ENCODE measurements around the gene COX5A.
A peak's percentile ranks its signal among the peaks of the same experiment; 100 is the strongest.
"Not testable (repeated sequence)": the region's sequence is repeated elsewhere in the genome, so short reads cannot be mapped to it uniquely, and the experiment has no call there.

The COX5A gene

GRCh38 chr15:74904190-74904805 lies 33.6 kb downstream of the COX5A start:
- H3K36me3 ChIP-seq (ENCODE audit: control insufficient read depth in 1 of 2, insufficient read depth in 2 of 2, low read length in 2 of 2): peaks cover 35 to 49% of the 10 kb centered on the region in 2 donors

GRCh38 chr15:74903676-74904075 lies 34.2 kb downstream of the COX5A start:
- no peak overlapping the region for H3K27ac ChIP-seq (ENCODE audit: low read depth, low read length)
- no peak overlapping the region for H3K4me3 ChIP-seq (ENCODE audit: low read depth in 1 of 2, low read length in 2 of 2)
- H3K4me1 ChIP-seq (ENCODE audit: control insufficient read depth in 1 of 2, insufficient read depth in 2 of 2, low read length in 2 of 2): peaks cover 25 to 26% of the 10 kb centered on the region in 2 donors
- H3K27me3 ChIP-seq (ENCODE audit: control insufficient read depth in 1 of 2, insufficient read depth in 2 of 2, low read length in 2 of 2): no peaks in the 10 kb centered on the region
- no peaks in the 10 kb centered on the region for H3K9me3 ChIP-seq (ENCODE audit: control insufficient read depth in 1 of 2, low read length in 2 of 2)
- H3K36me3 ChIP-seq (ENCODE audit: control insufficient read depth in 1 of 2, insufficient read depth in 2 of 2, low read length in 2 of 2): peaks cover 35 to 55% of the 10 kb centered on the region in 2 donors
- H3K9ac ChIP-seq (ENCODE audit: low read depth in 1 of 2, low read length in 2 of 2): no peak overlapping the region

More at GRCh38 chr15:74904190-74904805, 33.6 kb downstream of the COX5A start:
- Histone ChIP-seq H3K27ac (ENCODE audit: low read depth, low read length) (no peak overlapping the region), H3K4me1 (ENCODE audit: control insufficient read depth in 1 of 2, insufficient read depth in 2 of 2, low read length in 2 of 2) (peaks cover 25 to 26% of the 10 kb centered on the region in 2 donors), H3K9ac (ENCODE audit: low read depth in 1 of 2, low read length in 2 of 2) (no peak overlapping the region), H3K27me3 (ENCODE audit: control insufficient read depth in 1 of 2, insufficient read depth in 2 of 2, low read length in 2 of 2) (no peaks in the 10 kb centered on the region), H3K4me3 (ENCODE audit: low read depth in 1 of 2, low read length in 2 of 2) (no peak overlapping the region), H3K9me3 (ENCODE audit: control insufficient read depth in 1 of 2, low read length in 2 of 2) (no peaks in the 10 kb centered on the region)

- H3K36me3 ChIP-seq (ENCODE audit: control insufficient read depth in 1 of 2, insufficient read depth in 2 of 2, low read length in 2 of 2): peaks cover 35 to 57% of the 10 kb centered on the region in 2 donors
- no peaks in the 10 kb centered on the region for H3K9me3 ChIP-seq (ENCODE audit: control insufficient read depth in 1 of 2, low read length in 2 of 2)
- H3K27ac ChIP-seq (ENCODE audit: low read depth, low read length): no peak overlapping the region
- H3K4me1 ChIP-seq (ENCODE audit: control insufficient read depth in 1 of 2, insufficient read depth in 2 of 2, low read length in 2 of 2): peaks cover 23 to 25% of the 10 kb centered on the region in 2 donors
- H3K4me3 ChIP-seq (ENCODE audit: low read depth in 1 of 2, low read length in 2 of 2): no peak overlapping the region
- H3K27me3 ChIP-seq (ENCODE audit: control insufficient read depth in 1 of 2, insufficient read depth in 2 of 2, low read length in 2 of 2): no peaks in the 10 kb centered on the region
- peak overlapping the region in 1 of 2 donors; percentile 1 for H3K9ac ChIP-seq (ENCODE audit: low read depth in 1 of 2, low read length in 2 of 2)
These were observed 35.4 kb downstream of the COX5A start for GRCh38 chr15:74902295-74903075.

- Histone ChIP-seq H3K9ac (ENCODE audit: low read depth in 1 of 2, low read length in 2 of 2) (peak overlapping the region in 1 of 2 donors; percentile 35), H3K4me3 (ENCODE audit: low read depth in 1 of 2, low read length in 2 of 2) (no peak overlapping the region), H3K9me3 (ENCODE audit: control insufficient read depth in 1 of 2, low read length in 2 of 2) (no peaks in the 10 kb centered on the region), H3K27ac (ENCODE audit: low read depth, low read length) (no peak overlapping the region), H3K36me3 (ENCODE audit: control insufficient read depth in 1 of 2, insufficient read depth in 2 of 2, low read length in 2 of 2) (peaks cover 38 to 65% of the 10 kb centered on the region in 2 donors), H3K4me1 (ENCODE audit: control insufficient read depth in 1 of 2, insufficient read depth in 2 of 2, low read length in 2 of 2) (peaks cover 20% of the 10 kb centered on the region in 2 donors), H3K27me3 (ENCODE audit: control insufficient read depth in 1 of 2, insufficient read depth in 2 of 2, low read length in 2 of 2) (no peaks in the 10 kb centered on the region)
These were observed 36.2 kb downstream of the COX5A start for GRCh38 chr15:74901612-74902063.

GRCh38 chr15:74897300-74897701 lies 40.6 kb downstream of the COX5A start:
- H3K9me3 ChIP-seq (ENCODE audit: control insufficient read depth in 1 of 2, low read length in 2 of 2): no peaks in the 10 kb centered on the region
- H3K4me1 ChIP-seq (ENCODE audit: control insufficient read depth in 1 of 2, insufficient read depth in 2 of 2, low read length in 2 of 2): peaks cover 18 to 23% of the 10 kb centered on the region in 2 donors
- no peaks in the 10 kb centered on the region for H3K27me3 ChIP-seq (ENCODE audit: control insufficient read depth in 1 of 2, insufficient read depth in 2 of 2, low read length in 2 of 2)
- no peak overlapping the region for H3K9ac ChIP-seq (ENCODE audit: low read depth in 1 of 2, low read length in 2 of 2)
- no peak overlapping the region for H3K4me3 ChIP-seq (ENCODE audit: low read depth in 1 of 2, low read length in 2 of 2)
- H3K27ac ChIP-seq (ENCODE audit: low read depth, low read length): no peak overlapping the region
- H3K36me3 ChIP-seq (ENCODE audit: control insufficient read depth in 1 of 2, insufficient read depth in 2 of 2, low read length in 2 of 2): peaks cover 29 to 66% of the 10 kb centered on the region in 2 donors

- Histone ChIP-seq H3K4me3 (ENCODE audit: low read depth in 1 of 2, low read length in 2 of 2) (no peak overlapping the region), H3K9ac (ENCODE audit: low read depth in 1 of 2, low read length in 2 of 2) (no peak overlapping the region), H3K27me3 (ENCODE audit: control insufficient read depth in 1 of 2, insufficient read depth in 2 of 2, low read length in 2 of 2) (no peaks in the 10 kb centered on the region), H3K36me3 (ENCODE audit: control insufficient read depth in 1 of 2, insufficient read depth in 2 of 2, low read length in 2 of 2) (peaks cover 22 to 64% of the 10 kb centered on the region in 2 donors), H3K4me1 (ENCODE audit: control insufficient read depth in 1 of 2, insufficient read depth in 2 of 2, low read length in 2 of 2) (peaks cover 21 to 22% of the 10 kb centered on the region in 2 donors), H3K9me3 (ENCODE audit: control insufficient read depth in 1 of 2, low read length in 2 of 2) (no peaks in the 10 kb centered on the region), H3K27ac (ENCODE audit: low read depth, low read length) (no peak overlapping the region)
These were observed 41.6 kb downstream of the COX5A start for GRCh38 chr15:74896316-74896715.

- no peak overlapping the region for H3K9ac ChIP-seq (ENCODE audit: low read depth in 1 of 2, low read length in 2 of 2)
- H3K4me1 ChIP-seq (ENCODE audit: control insufficient read depth in 1 of 2, insufficient read depth in 2 of 2, low read length in 2 of 2): peaks cover 23 to 26% of the 10 kb centered on the region in 2 donors
- H3K4me3 ChIP-seq (ENCODE audit: low read depth in 1 of 2, low read length in 2 of 2): no peak overlapping the region
- H3K27me3 ChIP-seq (ENCODE audit: control insufficient read depth in 1 of 2, insufficient read depth in 2 of 2, low read length in 2 of 2): no peaks in the 10 kb centered on the region
- no peak overlapping the region for H3K27ac ChIP-seq (ENCODE audit: low read depth, low read length)
- no peaks in the 10 kb centered on the region for H3K9me3 ChIP-seq (ENCODE audit: control insufficient read depth in 1 of 2, low read length in 2 of 2)
- peaks cover 17 to 60% of the 10 kb centered on the region in 2 donors for H3K36me3 ChIP-seq (ENCODE audit: control insufficient read depth in 1 of 2, insufficient read depth in 2 of 2, low read length in 2 of 2)
These were observed 42.0 kb downstream of the COX5A start for GRCh38 chr15:74895830-74896229.

GRCh38 chr15:74894383-74894782 lies 43.5 kb downstream of the COX5A start:
- H3K27ac ChIP-seq (ENCODE audit: low read depth, low read length); H3K9me3 ChIP-seq (ENCODE audit: control insufficient read depth in 1 of 2, low read length in 2 of 2); H3K27me3 ChIP-seq (ENCODE audit: control insufficient read depth in 1 of 2, insufficient read depth in 2 of 2, low read length in 2 of 2); H3K4me3 ChIP-seq (ENCODE audit: low read depth in 1 of 2, low read length in 2 of 2); H3K9ac ChIP-seq (ENCODE audit: low read depth in 1 of 2, low read length in 2 of 2): not testable (repeated sequence)
- peaks cover 30 to 36% of the 10 kb centered on the region in 2 donors for H3K4me1 ChIP-seq (ENCODE audit: control insufficient read depth in 1 of 2, insufficient read depth in 2 of 2, low read length in 2 of 2)
- peaks cover 7 to 46% of the 10 kb centered on the region in 2 donors for H3K36me3 ChIP-seq (ENCODE audit: control insufficient read depth in 1 of 2, insufficient read depth in 2 of 2, low read length in 2 of 2)

- H3K27me3 ChIP-seq (ENCODE audit: control insufficient read depth in 1 of 2, insufficient read depth in 2 of 2, low read length in 2 of 2): no peaks in the 10 kb centered on the region
- H3K27ac ChIP-seq (ENCODE audit: low read depth, low read length): no peak overlapping the region
- H3K9me3 ChIP-seq (ENCODE audit: control insufficient read depth in 1 of 2, low read length in 2 of 2): no peaks in the 10 kb centered on the region
- H3K4me3 ChIP-seq (ENCODE audit: low read depth in 1 of 2, low read length in 2 of 2): no peak overlapping the region
- H3K4me1 ChIP-seq (ENCODE audit: control insufficient read depth in 1 of 2, insufficient read depth in 2 of 2, low read length in 2 of 2): peaks cover 37 to 40% of the 10 kb centered on the region in 2 donors
- H3K36me3 ChIP-seq (ENCODE audit: control insufficient read depth in 1 of 2, insufficient read depth in 2 of 2, low read length in 2 of 2): peaks cover 7 to 38% of the 10 kb centered on the region in 2 donors
- H3K9ac ChIP-seq (ENCODE audit: low read depth in 1 of 2, low read length in 2 of 2): no peak overlapping the region
These were observed 44.2 kb downstream of the COX5A start for GRCh38 chr15:74893627-74894026.

GRCh38 chr15:74892931-74893330 lies 44.9 kb downstream of the COX5A start:
- H3K36me3 ChIP-seq (ENCODE audit: control insufficient read depth in 1 of 2, insufficient read depth in 2 of 2, low read length in 2 of 2): peaks cover 7 to 38% of the 10 kb centered on the region in 2 donors
- H3K27me3 ChIP-seq (ENCODE audit: control insufficient read depth in 1 of 2, insufficient read depth in 2 of 2, low read length in 2 of 2): no peaks in the 10 kb centered on the region
- no peaks in the 10 kb centered on the region for H3K9me3 ChIP-seq (ENCODE audit: control insufficient read depth in 1 of 2, low read length in 2 of 2)
- no peak overlapping the region for H3K27ac ChIP-seq (ENCODE audit: low read depth, low read length)
- peaks cover 37 to 40% of the 10 kb centered on the region in 2 donors for H3K4me1 ChIP-seq (ENCODE audit: control insufficient read depth in 1 of 2, insufficient read depth in 2 of 2, low read length in 2 of 2)
- no peak overlapping the region for H3K4me3 ChIP-seq (ENCODE audit: low read depth in 1 of 2, low read length in 2 of 2)
- H3K9ac ChIP-seq (ENCODE audit: low read depth in 1 of 2, low read length in 2 of 2): no peak overlapping the region

Data from duodenal mucosa (tissue), 2 donors.